Mucosa of rectum (tissue), 2 donors: Measurements from ENCODE around the gene KDM3B.

Source experiments
- H3K27ac ChIP-seq, 2 donors: one replicate each; pipeline ENCODE4 v1.7.0; 2013; ENCODE audit warnings: inconsistent platforms in 2 of 2, low read depth in 2 of 2, low read length in 2 of 2
- H3K27me3 ChIP-seq, 2 donors: one replicate each; pipeline ENCODE4 v1.7.0; 2013; ENCODE audit warnings: low read length in 2 of 2; ENCODE audit not compliant: control insufficient read depth in 2 of 2, insufficient read depth in 2 of 2
- H3K36me3 ChIP-seq, 2 donors: one replicate each; pipeline ENCODE4 v1.7.0; 2013; ENCODE audit warnings: low read length in 2 of 2; ENCODE audit not compliant: control insufficient read depth in 2 of 2, insufficient read depth in 2 of 2
- H3K4me1 ChIP-seq, 2 donors: one replicate each; pipeline ENCODE4 v1.7.0; 2013; ENCODE audit warnings: low read length in 2 of 2, mild to moderate bottlenecking in 1 of 2; ENCODE audit not compliant: control insufficient read depth in 2 of 2, insufficient read depth in 2 of 2
- H3K4me3 ChIP-seq, 2 donors: one replicate each; pipeline ENCODE4 v1.7.0; 2013; ENCODE audit warnings: low read length in 2 of 2
- H3K9ac ChIP-seq, 2 donors: one replicate each; pipeline ENCODE4 v1.7.0; 2013; ENCODE audit warnings: low read length in 2 of 2, low read depth in 1 of 2, mild to moderate bottlenecking in 1 of 2
- H3K9me3 ChIP-seq, 2 donors: one replicate each; pipeline ENCODE4 v1.7.0; 2013; ENCODE audit warnings: low read length in 2 of 2; ENCODE audit not compliant: control insufficient read depth in 2 of 2
- donor health status: healthy.
- donor health status: Normal muscosa, but diverticular disease.

Gene KDM3B

DNA sequence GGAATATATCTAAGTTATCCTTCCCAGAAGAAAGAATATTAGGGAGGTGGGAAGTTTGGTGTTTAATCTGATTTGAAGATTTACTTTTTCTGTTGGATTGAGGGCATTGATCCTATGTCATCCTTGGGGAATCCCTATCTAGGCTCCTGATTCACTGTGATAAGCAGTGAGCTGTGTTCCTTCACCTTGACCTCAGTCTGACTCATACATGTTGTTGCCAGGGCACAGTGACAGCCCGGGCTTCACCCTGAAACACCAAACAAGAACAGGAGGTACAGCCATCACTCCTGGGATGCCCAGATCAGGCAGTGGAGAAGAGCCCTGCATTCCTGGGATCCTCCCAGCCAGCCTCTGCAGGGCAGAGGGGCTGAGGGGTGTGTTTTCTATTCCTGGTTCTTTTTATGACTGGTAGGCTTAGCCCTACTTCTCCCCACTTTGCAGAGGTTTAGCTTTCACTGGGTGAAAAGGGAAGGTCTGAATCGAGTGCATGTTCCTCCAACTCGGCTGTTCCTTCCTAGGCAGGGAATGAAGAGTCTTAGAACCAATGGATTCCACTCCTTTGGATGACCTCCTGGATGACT, 17.5 kb upstream of the KDM3B start:
- H3K4me3 ChIP-seq, result no peak overlapping the region
- no peak overlapping the region for H3K9ac ChIP-seq
- no peaks in the 10 kb centered on the region for H3K9me3 ChIP-seq
- H3K36me3 ChIP-seq, result no peaks in the 10 kb centered on the region
- no peak overlapping the region for H3K27ac ChIP-seq
- H3K27me3 ChIP-seq, result no peaks in the 10 kb centered on the region
- H3K4me1 ChIP-seq, result peaks cover 20 to 23% of the 10 kb centered on the region in 2 donors

GRCh38 chr5:138336952-138337684, 15.4 kb upstream of the KDM3B start:
- peak overlapping the region; percentile 93 for H3K27ac ChIP-seq
- H3K36me3 ChIP-seq, result peaks cover 0 to 9% of the 10 kb centered on the region in 2 donors
- no peaks in the 10 kb centered on the region for H3K9me3 ChIP-seq
- H3K9ac ChIP-seq, result peak overlapping the region; percentile 81 to 83
- no peaks in the 10 kb centered on the region for H3K27me3 ChIP-seq
- H3K4me3 ChIP-seq, result peak overlapping the region; percentile 81 to 93
- peaks cover 9 to 10% of the 10 kb centered on the region in 2 donors for H3K4me1 ChIP-seq

GRCh38 chr5:138337685-138338410, 14.6 kb upstream of the KDM3B start, which contains the start of gene FAM53C:
Gene FAM53C, plus strand, starts transcription at chr5:138338266. Its CDS starts 3,070 bp downstream, at chr5:138341336.
- no peaks in the 10 kb centered on the region for H3K27me3 ChIP-seq
- H3K4me1 ChIP-seq, result peaks cover 6 to 9% of the 10 kb centered on the region in 2 donors
- H3K27ac ChIP-seq, result peak within 1 kb of the TSS; percentile 93
- peaks cover 0 to 9% of the 10 kb centered on the region in 2 donors for H3K36me3 ChIP-seq
- peak within 1 kb of the TSS; percentile 81 to 83 for H3K9ac ChIP-seq
- peak within 1 kb of the TSS; percentile 81 to 93 for H3K4me3 ChIP-seq
- H3K9me3 ChIP-seq, result no peaks in the 10 kb centered on the region

- Histone ChIP-seq H3K4me1 (peaks cover 6 to 9% of the 10 kb centered on the region in 2 donors), H3K9me3 (no peaks in the 10 kb centered on the region), H3K36me3 (peaks cover 0 to 9% of the 10 kb centered on the region in 2 donors), H3K27ac (peak overlapping the region; percentile 93), H3K27me3 (no peaks in the 10 kb centered on the region), H3K4me3 (peak overlapping the region; percentile 81 to 93), H3K9ac (peak overlapping the region; percentile 81 to 83)
Observed at GRCh38 chr5:138338411-138339090, 13.9 kb upstream of the KDM3B start.

DNA sequence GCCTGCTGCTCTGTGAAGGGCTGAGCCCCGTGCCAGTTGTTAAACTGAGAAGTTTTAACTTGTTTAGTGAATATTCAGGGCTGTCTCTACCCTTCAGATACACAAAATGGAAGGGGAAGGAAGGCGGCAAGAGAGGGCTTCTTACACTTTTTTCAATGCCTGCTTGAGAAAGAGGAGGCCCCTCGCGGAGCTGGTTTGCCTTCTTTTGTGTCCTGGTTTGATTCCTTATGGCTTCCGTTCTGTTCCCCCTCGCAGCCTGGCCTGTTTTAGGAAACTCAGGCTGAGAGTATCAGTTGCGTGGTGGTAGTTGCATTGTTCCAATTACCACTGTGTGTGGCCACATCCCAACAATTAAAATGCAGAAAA, 13.4 kb upstream of the KDM3B start:
- peak overlapping the region in 1 of 2 donors; percentile 93 for H3K27ac ChIP-seq
- H3K4me3 ChIP-seq, result peak overlapping the region; percentile 81 to 93
- H3K27me3 ChIP-seq, result no peaks in the 10 kb centered on the region
- peaks cover 6 to 9% of the 10 kb centered on the region in 2 donors for H3K4me1 ChIP-seq
- H3K9ac ChIP-seq, result peak overlapping the region; percentile 81 to 83
- no peaks in the 10 kb centered on the region for H3K9me3 ChIP-seq
- H3K36me3 ChIP-seq, result peaks cover 0 to 11% of the 10 kb centered on the region in 2 donors

DNA sequence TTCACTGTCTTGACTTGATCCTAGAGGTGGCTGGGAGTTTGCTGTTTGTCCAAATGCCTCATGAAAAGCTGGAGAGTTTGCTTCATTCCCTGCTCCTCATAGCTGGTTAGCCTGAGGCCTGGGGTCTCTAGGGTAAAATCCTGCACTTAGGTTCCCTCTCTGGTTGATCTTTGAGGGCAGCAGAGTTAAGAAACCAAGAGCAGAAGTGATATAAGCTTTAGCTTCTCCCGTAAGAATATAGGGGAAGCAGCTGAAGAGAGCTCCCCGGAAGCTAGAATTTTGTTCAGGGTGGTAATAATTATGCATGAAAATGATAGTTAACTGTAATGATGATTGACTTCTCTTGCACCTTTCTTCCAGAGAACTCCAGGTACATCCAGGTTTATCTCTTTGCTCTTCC, 13.0 kb upstream of the KDM3B start:
- peak overlapping the region in 1 of 2 donors; percentile 93 for H3K27ac ChIP-seq
- peaks cover 0 to 13% of the 10 kb centered on the region in 2 donors for H3K36me3 ChIP-seq
- H3K9me3 ChIP-seq, result no peaks in the 10 kb centered on the region
- H3K27me3 ChIP-seq, result no peaks in the 10 kb centered on the region
- H3K4me1 ChIP-seq, result peaks cover 6 to 9% of the 10 kb centered on the region in 2 donors
- peak overlapping the region in 1 of 2 donors; percentile 93 for H3K4me3 ChIP-seq
- H3K9ac ChIP-seq, result peak overlapping the region in 1 of 2 donors; percentile 81

- Histone ChIP-seq H3K9ac (no peak overlapping the region), H3K4me3 (peak overlapping the region in 1 of 2 donors; percentile 93), H3K4me1 (peaks cover 6 to 9% of the 10 kb centered on the region in 2 donors), H3K27me3 (no peaks in the 10 kb centered on the region), H3K9me3 (no peaks in the 10 kb centered on the region), H3K36me3 (peaks cover 0 to 17% of the 10 kb centered on the region in 2 donors), H3K27ac (no peak overlapping the region)
Observed at GRCh38 chr5:138340008-138340407, 12.5 kb upstream of the KDM3B start.

- no peaks in the 10 kb centered on the region for H3K27me3 ChIP-seq
- H3K36me3 ChIP-seq, result peaks cover 17 to 44% of the 10 kb centered on the region in 2 donors
- H3K4me1 ChIP-seq, result no peaks in the 10 kb centered on the region
- no peak overlapping the region for H3K9ac ChIP-seq
- H3K9me3 ChIP-seq, result no peaks in the 10 kb centered on the region
- H3K4me3 ChIP-seq, result no peak overlapping the region
- no peak overlapping the region for H3K27ac ChIP-seq
Observed at GRCh38 chr5:138344887-138345622, 7.4 kb upstream of the KDM3B start.

- Histone ChIP-seq H3K9me3 (no peaks in the 10 kb centered on the region), H3K4me3 (no peak overlapping the region), H3K36me3 (peaks cover 17 to 36% of the 10 kb centered on the region in 2 donors), H3K9ac (no peak overlapping the region), H3K27ac (no peak overlapping the region), H3K27me3 (no peaks in the 10 kb centered on the region), H3K4me1 (no peaks in the 10 kb centered on the region)
Observed at GRCh38 chr5:138346889-138347288, 5.6 kb upstream of the KDM3B start.
